ENCODE data around the gene SUGP1.

The SUGP1 gene

GRCh38 chr19:19341026-19341425 lies 20.7 kb upstream of the SUGP1 start:
- H3K9ac ChIP-seq (ENCODE audit: low read depth, low read length) = no peak overlapping the region
- H3K27me3 ChIP-seq (ENCODE audit: insufficient read depth, low read length) = no peaks in the 10 kb centered on the region
- no peaks in the 10 kb centered on the region for H3K4me1 ChIP-seq (ENCODE audit: insufficient read depth, low read length)
- H3K36me3 ChIP-seq (ENCODE audit: insufficient read depth, low read length) = peaks cover 72% of the 10 kb centered on the region
- H3K4me3 ChIP-seq (ENCODE audit: low read length) = no peak overlapping the region
- WGBS = 95% methylated on average over 11 of the region's 11 CpGs
- no peak overlapping the region for H3K27ac ChIP-seq (ENCODE audit: low read depth, low read length)
- H3K9me3 ChIP-seq (ENCODE audit: insufficient read depth, low read depth, low read length) = no peaks in the 10 kb centered on the region

- WGBS = 95% methylated on average over 7 of the region's 7 CpGs
- H3K9ac ChIP-seq (ENCODE audit: low read depth, low read length) = no peak overlapping the region
- H3K4me1 ChIP-seq (ENCODE audit: insufficient read depth, low read length) = no peaks in the 10 kb centered on the region
- H3K27me3 ChIP-seq (ENCODE audit: insufficient read depth, low read length) = no peaks in the 10 kb centered on the region
- H3K36me3 ChIP-seq (ENCODE audit: insufficient read depth, low read length) = peaks cover 68% of the 10 kb centered on the region
- no peak overlapping the region for H3K27ac ChIP-seq (ENCODE audit: low read depth, low read length)
- no peaks in the 10 kb centered on the region for H3K9me3 ChIP-seq (ENCODE audit: insufficient read depth, low read depth, low read length)
- no peak overlapping the region for H3K4me3 ChIP-seq (ENCODE audit: low read length)
Observed at GRCh38 chr19:19338082-19338481, 17.8 kb upstream of the SUGP1 start.

- no peaks in the 10 kb centered on the region for H3K9me3 ChIP-seq (ENCODE audit: insufficient read depth, low read depth, low read length)
- H3K27me3 ChIP-seq (ENCODE audit: insufficient read depth, low read length) = no peaks in the 10 kb centered on the region
- no peaks in the 10 kb centered on the region for H3K4me1 ChIP-seq (ENCODE audit: insufficient read depth, low read length)
- H3K27ac ChIP-seq (ENCODE audit: low read depth, low read length) = no peak overlapping the region
- no peak overlapping the region for H3K4me3 ChIP-seq (ENCODE audit: low read length)
- WGBS = 97% methylated on average over 17 of the region's 17 CpGs
- H3K9ac ChIP-seq (ENCODE audit: low read depth, low read length) = no peak overlapping the region
- peaks cover 68% of the 10 kb centered on the region for H3K36me3 ChIP-seq (ENCODE audit: insufficient read depth, low read length)
Observed at GRCh38 chr19:19337120-19337519, 16.8 kb upstream of the SUGP1 start.

GRCh38 chr19:19336597-19336996 lies 16.3 kb upstream of the SUGP1 start:
- H3K9ac ChIP-seq (ENCODE audit: low read depth, low read length) = no peak overlapping the region
- 61% methylated on average over 3 of the region's 3 CpGs for WGBS
- no peak overlapping the region for H3K27ac ChIP-seq (ENCODE audit: low read depth, low read length)
- H3K4me1 ChIP-seq (ENCODE audit: insufficient read depth, low read length) = no peaks in the 10 kb centered on the region
- peaks cover 70% of the 10 kb centered on the region for H3K36me3 ChIP-seq (ENCODE audit: insufficient read depth, low read length)
- no peak overlapping the region for H3K4me3 ChIP-seq (ENCODE audit: low read length)
- H3K9me3 ChIP-seq (ENCODE audit: insufficient read depth, low read depth, low read length) = no peaks in the 10 kb centered on the region
- H3K27me3 ChIP-seq (ENCODE audit: insufficient read depth, low read length) = no peaks in the 10 kb centered on the region

GRCh38 chr19:19335408-19336158 lies 15.3 kb upstream of the SUGP1 start:
- Histone ChIP-seq H3K27ac (ENCODE audit: low read depth, low read length) (no peak overlapping the region), H3K4me3 (ENCODE audit: low read length) (no peak overlapping the region), H3K9ac (ENCODE audit: low read depth, low read length) (no peak overlapping the region; the same call in 1 of the 2 replicates), H3K9me3 (ENCODE audit: insufficient read depth, low read depth, low read length) (no peaks in the 10 kb centered on the region), H3K36me3 (ENCODE audit: insufficient read depth, low read length) (peaks cover 69% of the 10 kb centered on the region), H3K4me1 (ENCODE audit: insufficient read depth, low read length) (no peaks in the 10 kb centered on the region), H3K27me3 (ENCODE audit: insufficient read depth, low read length) (no peaks in the 10 kb centered on the region)
- WGBS = 90% methylated on average over 16 of the region's 16 CpGs

- H3K9ac ChIP-seq (ENCODE audit: low read depth, low read length) = no peak overlapping the region; the same call in 1 of the 2 replicates
- peaks cover 70% of the 10 kb centered on the region for H3K36me3 ChIP-seq (ENCODE audit: insufficient read depth, low read length)
- no peaks in the 10 kb centered on the region for H3K27me3 ChIP-seq (ENCODE audit: insufficient read depth, low read length)
- no peaks in the 10 kb centered on the region for H3K9me3 ChIP-seq (ENCODE audit: insufficient read depth, low read depth, low read length)
- WGBS = 90% methylated on average over 3 of the region's 3 CpGs
- no peak overlapping the region for H3K27ac ChIP-seq (ENCODE audit: low read depth, low read length)
- no peak overlapping the region for H3K4me3 ChIP-seq (ENCODE audit: low read length)
- H3K4me1 ChIP-seq (ENCODE audit: insufficient read depth, low read length) = no peaks in the 10 kb centered on the region
Observed at GRCh38 chr19:19334989-19335344, 14.7 kb upstream of the SUGP1 start.

GRCh38 chr19:19334063-19334988 lies 14.0 kb upstream of the SUGP1 start:
- Histone ChIP-seq H3K27me3 (ENCODE audit: insufficient read depth, low read length) (no peaks in the 10 kb centered on the region), H3K4me1 (ENCODE audit: insufficient read depth, low read length) (no peaks in the 10 kb centered on the region), H3K4me3 (ENCODE audit: low read length) (no peak overlapping the region), H3K27ac (ENCODE audit: low read depth, low read length) (no peak overlapping the region), H3K36me3 (ENCODE audit: insufficient read depth, low read length) (peaks cover 74% of the 10 kb centered on the region), H3K9me3 (ENCODE audit: insufficient read depth, low read depth, low read length) (no peaks in the 10 kb centered on the region), H3K9ac (ENCODE audit: low read depth, low read length) (peak overlapping the region; percentile 16; the same call in 1 of the 2 replicates)
- WGBS = 93% methylated on average over 22 of the region's 22 CpGs

GRCh38 chr19:19329126-19329525 lies 8.8 kb upstream of the SUGP1 start:
- Histone ChIP-seq H3K4me1 (ENCODE audit: insufficient read depth, low read length) (no peaks in the 10 kb centered on the region), H3K9ac (ENCODE audit: low read depth, low read length) (no peak overlapping the region), H3K9me3 (ENCODE audit: insufficient read depth, low read depth, low read length) (no peaks in the 10 kb centered on the region), H3K4me3 (ENCODE audit: low read length) (no peak overlapping the region), H3K36me3 (ENCODE audit: insufficient read depth, low read length) (peaks cover 61% of the 10 kb centered on the region), H3K27me3 (ENCODE audit: insufficient read depth, low read length) (no peaks in the 10 kb centered on the region), H3K27ac (ENCODE audit: low read depth, low read length) (no peak overlapping the region)
- WGBS = 80% methylated on average over 6 of the region's 6 CpGs

GRCh38 chr19:19327672-19328071 lies 7.4 kb upstream of the SUGP1 start:
- WGBS = 97% methylated on average over 8 of the region's 8 CpGs
- H3K9me3 ChIP-seq (ENCODE audit: insufficient read depth, low read depth, low read length) = no peaks in the 10 kb centered on the region
- H3K36me3 ChIP-seq (ENCODE audit: insufficient read depth, low read length) = peaks cover 58% of the 10 kb centered on the region
- no peak overlapping the region for H3K27ac ChIP-seq (ENCODE audit: low read depth, low read length)
- H3K4me3 ChIP-seq (ENCODE audit: low read length) = no peak overlapping the region
- H3K9ac ChIP-seq (ENCODE audit: low read depth, low read length) = no peak overlapping the region
- H3K4me1 ChIP-seq (ENCODE audit: insufficient read depth, low read length) = no peaks in the 10 kb centered on the region
- H3K27me3 ChIP-seq (ENCODE audit: insufficient read depth, low read length) = no peaks in the 10 kb centered on the region

GRCh38 chr19:19324059-19324770 lies 3.9 kb upstream of the SUGP1 start:
- Histone ChIP-seq H3K9ac (ENCODE audit: low read depth, low read length) (no peak overlapping the region), H3K27me3 (ENCODE audit: insufficient read depth, low read length) (no peaks in the 10 kb centered on the region), H3K36me3 (ENCODE audit: insufficient read depth, low read length) (peaks cover 42% of the 10 kb centered on the region), H3K4me3 (ENCODE audit: low read length) (no peak overlapping the region), H3K9me3 (ENCODE audit: insufficient read depth, low read depth, low read length) (no peaks in the 10 kb centered on the region), H3K4me1 (ENCODE audit: insufficient read depth, low read length) (no peaks in the 10 kb centered on the region), H3K27ac (ENCODE audit: low read depth, low read length) (no peak overlapping the region)
- 94% methylated on average over 7 of the region's 7 CpGs for WGBS

GRCh38 chr19:19321141-19321577 lies 850 bp upstream of the SUGP1 start:
- H3K4me1 ChIP-seq (ENCODE audit: insufficient read depth, low read length) = no peaks in the 10 kb centered on the region
- H3K9ac ChIP-seq (ENCODE audit: low read depth, low read length) = peak overlapping the region; percentile 97
- no peaks in the 10 kb centered on the region for H3K27me3 ChIP-seq (ENCODE audit: insufficient read depth, low read length)
- no peaks in the 10 kb centered on the region for H3K9me3 ChIP-seq (ENCODE audit: insufficient read depth, low read depth, low read length)
- peak overlapping the region; percentile 81 for H3K4me3 ChIP-seq (ENCODE audit: low read length)
- 2% methylated on average over 34 of the region's 34 CpGs for WGBS
- peaks cover 34% of the 10 kb centered on the region for H3K36me3 ChIP-seq (ENCODE audit: insufficient read depth, low read length)
- peak overlapping the region; percentile 95 for H3K27ac ChIP-seq (ENCODE audit: low read depth, low read length)
